OCI-LY1 (cell line): ENCODE data around the gene TESMIN.

Experiments
- H2AFZ ChIP-seq: fragments of 200-600 bp; sonication (generic), shearing (Covaris generic); 2 replicates; pipeline ENCODE4 v1.6.0; 2014; ENCODE audit warnings: antibody characterized with exemption, mild to moderate bottlenecking, low read length
- H3F3A ChIP-seq: fragments of 200-600 bp; sonication (generic), shearing (Covaris generic); 2 replicates; pipeline ENCODE4 v1.6.0; 2014; ENCODE audit warnings: mild to moderate bottlenecking, antibody characterized with exemption, low read length, moderate library complexity; ENCODE audit not compliant: insufficient read depth
- H3K27ac ChIP-seq: fragments of 200-600 bp; sonication (generic); 2 replicates; pipeline ENCODE4 v1.5.1; 2014; ENCODE audit warnings: low read length, mixed run types, mild to moderate bottlenecking, low read depth; ENCODE audit not compliant: poor library complexity, severe bottlenecking
- H3K27me3 ChIP-seq: fragments of 200-600 bp; sonication (generic); 2 replicates; pipeline ENCODE4 v1.6.0; 2014; ENCODE audit warnings: antibody characterized with exemption, mild to moderate bottlenecking, low read length, moderate library complexity; ENCODE audit not compliant: insufficient read depth
- H3K36me3 ChIP-seq: fragments of 200-600 bp; sonication (generic); 2 replicates; pipeline ENCODE4 v1.6.1; 2014; ENCODE audit warnings: mild to moderate bottlenecking, antibody characterized with exemption, low read length, moderate library complexity, mixed read lengths; ENCODE audit not compliant: insufficient read depth
- H3K4me1 ChIP-seq: fragments of 200-600 bp; sonication (generic); 2 replicates; pipeline ENCODE4 v1.5.1; 2014; ENCODE audit warnings: mild to moderate bottlenecking, low read length, moderate library complexity; ENCODE audit not compliant: insufficient read depth, severe bottlenecking
- H3K4me2 ChIP-seq: fragments of 200-600 bp; sonication (generic), shearing (Covaris generic); 2 replicates; pipeline ENCODE4 v1.6.1; 2014; ENCODE audit warnings: low read length
- H3K4me3 ChIP-seq: fragments of 200-600 bp; sonication (generic); 2 replicates; pipeline ENCODE4 v1.5.1; 2014; ENCODE audit warnings: low read length, low read depth, mild to moderate bottlenecking, mixed read lengths; ENCODE audit not compliant: poor library complexity, severe bottlenecking
- H3K79me2 ChIP-seq: fragments of 200-600 bp; shearing (Covaris generic); 2 replicates; pipeline ENCODE4 v1.6.1; 2016; ENCODE audit warnings: mixed run types, low read length, mixed read lengths; ENCODE audit not compliant: insufficient read depth
- H3K9ac ChIP-seq: fragments of 200-600 bp; sonication (generic), shearing (Covaris generic); 2 replicates; pipeline ENCODE4 v1.6.1; 2014; ENCODE audit warnings: mild to moderate bottlenecking, low read length, mixed read lengths
- H3K9me2 ChIP-seq: fragments of 200-600 bp; sonication (generic), shearing (Covaris generic); 2 replicates; pipeline ENCODE4 v1.6.1; 2014; ENCODE audit warnings: low read depth, mild to moderate bottlenecking, low read length, mixed read lengths
- H3K9me3 ChIP-seq: fragments of 200-600 bp; shearing (Covaris generic); 2 replicates; pipeline ENCODE4 v1.6.1; 2014; ENCODE audit warnings: low read length, mixed read lengths
- H4K20me1 ChIP-seq: fragments of 200-600 bp; sonication (generic), shearing (Covaris generic); 2 replicates; pipeline ENCODE4 v1.6.0; 2016; ENCODE audit warnings: mild to moderate bottlenecking, low read length; ENCODE audit not compliant: insufficient read depth
- CTCF ChIP-seq: fragments of 200-600 bp; sonication (generic), shearing (Covaris generic); IDR thresholded peaks from 2 replicates; pipeline ENCODE4 v1.5.1; 2017; ENCODE audit warnings: mild to moderate bottlenecking, antibody characterized with exemption, low read length, moderate library complexity, mixed read lengths
- EZH2 ChIP-seq: fragments of 200-600 bp; sonication (generic), shearing (Covaris generic); IDR thresholded peaks from 2 replicates; pipeline ENCODE4 v1.8.0; 2017; ENCODE audit warnings: borderline replicate concordance, mixed run types, mild to moderate bottlenecking, antibody characterized with exemption, low read length, moderate library complexity, mixed read lengths

Gene TESMIN

GRCh38 chr11:68683536-68684384, 67.6 kb downstream of the TESMIN start:
- Histone ChIP-seq H3K27ac (no peak overlapping the region), H3K9ac (no peak overlapping the region), H3K4me3 (no peak overlapping the region), H3K9me3 (no peaks in the 10 kb centered on the region), H2AFZ (no peak overlapping the region), H3K27me3 (0 out of 2 replicates have a peak, but pooled peaks cover 9% of the 10 kb centered on the region), H3K4me2 (no peak overlapping the region), H3K4me1 (no peaks in the 10 kb centered on the region), H3F3A (no peaks in the 10 kb centered on the region), H4K20me1 (no peaks in the 10 kb centered on the region), H3K36me3 (no peaks in the 10 kb centered on the region), H3K9me2 (no peaks in the 10 kb centered on the region), H3K79me2 (no peaks in the 10 kb centered on the region)
- TF ChIP-seq CTCF (no peak), EZH2 (no peak)

GRCh38 chr11:68683121-68683520, 68.2 kb downstream of the TESMIN start:
- H3F3A ChIP-seq = no peaks in the 10 kb centered on the region
- no peak overlapping the region for H3K27ac ChIP-seq
- no peaks in the 10 kb centered on the region for H4K20me1 ChIP-seq
- H2AFZ ChIP-seq = no peak overlapping the region
- H3K9me3 ChIP-seq = no peaks in the 10 kb centered on the region
- no peaks in the 10 kb centered on the region for H3K4me1 ChIP-seq
- no peak overlapping the region for H3K9ac ChIP-seq
- H3K36me3 ChIP-seq = no peaks in the 10 kb centered on the region
- H3K4me3 ChIP-seq = no peak overlapping the region
- H3K9me2 ChIP-seq = no peaks in the 10 kb centered on the region
- no peak for TF ChIP-seq CTCF
- TF ChIP-seq EZH2 = no peak
- no peak overlapping the region for H3K4me2 ChIP-seq
- no peaks in the 10 kb centered on the region for H3K79me2 ChIP-seq
- 0 out of 2 replicates have a peak, but pooled peaks cover 9% of the 10 kb centered on the region for H3K27me3 ChIP-seq

DNA sequence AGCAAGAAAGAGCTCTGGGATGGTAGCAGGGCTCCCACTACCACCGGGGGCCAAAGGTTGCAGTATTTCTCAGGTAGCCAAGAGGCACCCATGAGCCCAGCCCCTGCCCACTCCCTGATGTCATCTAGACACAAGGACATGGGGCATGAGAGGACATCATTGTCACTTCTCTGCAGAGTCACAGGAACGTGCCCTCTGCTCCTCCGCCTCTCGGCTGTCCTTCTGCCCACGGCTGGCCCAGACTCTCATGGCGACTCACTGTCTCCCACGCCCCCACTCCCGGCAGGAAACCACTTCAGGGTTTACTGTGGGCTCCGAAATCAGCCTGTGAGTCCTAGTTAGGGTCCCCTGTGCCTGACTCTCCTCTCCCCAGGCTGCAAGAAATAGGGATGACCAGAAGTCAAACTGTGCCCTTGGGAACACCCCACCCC, 68.8 kb downstream of the TESMIN start:
- no peaks in the 10 kb centered on the region for H4K20me1 ChIP-seq
- no peak overlapping the region for H3K27ac ChIP-seq
- no peaks in the 10 kb centered on the region for H3K36me3 ChIP-seq
- H3K4me1 ChIP-seq = no peaks in the 10 kb centered on the region
- TF ChIP-seq EZH2 (no peak), CTCF (no peak)
- H3K9me2 ChIP-seq = no peaks in the 10 kb centered on the region
- H3K27me3 ChIP-seq = 0 out of 2 replicates have a peak, but pooled peaks cover 9% of the 10 kb centered on the region
- H3K9me3 ChIP-seq = no peaks in the 10 kb centered on the region
- no peak overlapping the region for H3K4me2 ChIP-seq
- H2AFZ ChIP-seq = no peak overlapping the region
- H3F3A ChIP-seq = no peaks in the 10 kb centered on the region
- H3K79me2 ChIP-seq = no peaks in the 10 kb centered on the region
- H3K4me3 ChIP-seq = no peak overlapping the region
- no peak overlapping the region for H3K9ac ChIP-seq
